ENCODE results near the gene CDC42BPA.
"Not testable (repeated sequence)": the region's sequence is repeated elsewhere in the genome, so short reads cannot be mapped to it uniquely, and the experiment has no call there.

Gene CDC42BPA

GRCh38 chr1:227336136-227336535 lies 17.8 kb upstream of the CDC42BPA start:
- in situ Hi-C loops (cut with HindIII; ENCODE audit: low sequenced_read_pairs) = not testable (repeated sequence)

- in situ Hi-C loops (cut with HindIII; ENCODE audit: low sequenced_read_pairs) = no loop called here
Measured at GRCh38 chr1:227335242-227336020, 17.1 kb upstream of the CDC42BPA start.

- in situ Hi-C loops (cut with HindIII; ENCODE audit: low sequenced_read_pairs) = no loop called here
Measured at GRCh38 chr1:227333423-227333822, 15.1 kb upstream of the CDC42BPA start.

GRCh38 chr1:227330279-227331076 lies 12.2 kb upstream of the CDC42BPA start:
- in situ Hi-C loops (cut with HindIII; ENCODE audit: low sequenced_read_pairs) = no loop called here

- in situ Hi-C loops (cut with HindIII; ENCODE audit: low sequenced_read_pairs) = no loop called here
Measured at GRCh38 chr1:227328405-227329019, 10.2 kb upstream of the CDC42BPA start.

- in situ Hi-C loops (cut with HindIII; ENCODE audit: low sequenced_read_pairs) = no loop called here
Measured at GRCh38 chr1:227325156-227325555, 6.9 kb upstream of the CDC42BPA start.

- in situ Hi-C loops (cut with HindIII; ENCODE audit: low sequenced_read_pairs) = no loop called here
Measured at GRCh38 chr1:227323967-227324268, 5.6 kb upstream of the CDC42BPA start.

GRCh38 chr1:227323171-227323966 lies 5.1 kb upstream of the CDC42BPA start:
- in situ Hi-C loops (cut with HindIII; ENCODE audit: low sequenced_read_pairs) = no loop called here

GRCh38 chr1:227322376-227322775 lies 4.1 kb upstream of the CDC42BPA start:
- in situ Hi-C loops (cut with HindIII; ENCODE audit: low sequenced_read_pairs) = no loop called here

GRCh38 chr1:227321035-227321434 lies 2.7 kb upstream of the CDC42BPA start:
- in situ Hi-C loops (cut with HindIII; ENCODE audit: low sequenced_read_pairs) = no loop called here

GRCh38 chr1:227320476-227320875 lies 2.2 kb upstream of the CDC42BPA start:
- in situ Hi-C loops (cut with HindIII; ENCODE audit: low sequenced_read_pairs) = no loop called here

- in situ Hi-C loops (cut with HindIII; ENCODE audit: low sequenced_read_pairs) = no loop called here
Measured at GRCh38 chr1:227318853-227319607, 738 bp upstream of the CDC42BPA start.

- in situ Hi-C loops (cut with HindIII; ENCODE audit: low sequenced_read_pairs) = no loop called here
Measured at GRCh38 chr1:227317523-227318015, 723 bp downstream of the CDC42BPA start.

GRCh38 chr1:227317011-227317451 lies 1.3 kb downstream of the CDC42BPA start:
- in situ Hi-C loops (cut with HindIII; ENCODE audit: low sequenced_read_pairs) = no loop called here

GRCh38 chr1:227316456-227316855 lies 1.8 kb downstream of the CDC42BPA start:
- in situ Hi-C loops (cut with HindIII; ENCODE audit: low sequenced_read_pairs) = no loop called here

- in situ Hi-C loops (cut with HindIII; ENCODE audit: low sequenced_read_pairs) = no loop called here
Measured at GRCh38 chr1:227315629-227316346, 2.5 kb downstream of the CDC42BPA start.

GRCh38 chr1:227314014-227314848 lies 4.1 kb downstream of the CDC42BPA start:
- in situ Hi-C loops (cut with HindIII; ENCODE audit: low sequenced_read_pairs) = no loop called here

GRCh38 chr1:227312361-227313025 lies 5.8 kb downstream of the CDC42BPA start:
- in situ Hi-C loops (cut with HindIII; ENCODE audit: low sequenced_read_pairs) = no loop called here

Measured in endothelial cell of hepatic sinusoid (primary cell).